Urinary bladder (tissue), 4 donors: ENCODE measurements around the gene B4GALT5. TPM values are rescaled to one million over a fixed set of nuclear protein-coding genes. Genes with fewer than 3 reads are reported as not detected.
"Not testable (repeated sequence)": the region's sequence is repeated elsewhere in the genome, so short reads cannot be mapped to it uniquely, and the experiment has no call there.

ENCODE experiments used
- DNase-seq: peaks from one replicate; pipeline ENCODE4 v3.0.0-alpha.2; 2015; ENCODE audit errors: extremely low spot score
- H3K27ac ChIP-seq: one replicate; pipeline ENCODE4 v1.5.1; 2013; ENCODE audit warnings: low read depth, mild to moderate bottlenecking, moderate library complexity
- H3K36me3 ChIP-seq: one replicate; pipeline ENCODE4 v1.6.1; 2013; ENCODE audit warnings: mild to moderate bottlenecking, moderate library complexity; ENCODE audit not compliant: insufficient read depth
- H3K4me1 ChIP-seq: one replicate; pipeline ENCODE4 v1.6.1; 2013; ENCODE audit warnings: mild to moderate bottlenecking, moderate library complexity; ENCODE audit not compliant: insufficient read depth
- H3K4me3 ChIP-seq: one replicate; pipeline ENCODE4 v1.5.1; 2013; ENCODE audit warnings: low read depth, low read length
- WGBS: extraction: QIAGEN DNeasy Blood & Tissue Kit; methylation state at CpG from one replicate; pipeline ENCODE4 v1.1.7; 2013; 5-methylcytosine and 5-hydroxymethylcytosine counted together
- polyA plus RNA-seq: library from polyadenylated mRNA; stranded (reverse); fragments of 200-250 nt; gene quantifications from one replicate; pipeline ENCODE4 v1.2.3, GENCODE V29; 2013
- total RNA-seq: library from RNA; depleted of rRNA; stranded (reverse); fragments of >200 nt; gene quantifications from one replicate; pipeline ENCODE4 v1.2.3, GENCODE V29; 2014
- donor health status: healthy with polysubstance abuse.
- donor health status: healthy.

Gene B4GALT5
- total and polyA plus RNA-seq, 2 donors = 19.5 to 46.4 TPM

- Histone ChIP-seq H3K4me1 (no peaks in the 10 kb centered on the region), H3K36me3 (no peaks in the 10 kb centered on the region), H3K27ac (no peak overlapping the region), H3K4me3 (no peak overlapping the region)
- 86% methylated on average over 6 of the region's 6 CpGs for WGBS
- DNase-seq = no peak
Observed at GRCh38 chr20:49624317-49624716, 89.4 kb downstream of the B4GALT5 start.

GRCh38 chr20:49622243-49622642, 91.4 kb downstream of the B4GALT5 start:
- DNase-seq = no peak
- WGBS = 83% methylated on average over 1 of the region's 1 CpG
- no peak overlapping the region for H3K4me3 ChIP-seq
- no peaks in the 10 kb centered on the region for H3K36me3 ChIP-seq
- H3K4me1 ChIP-seq = no peaks in the 10 kb centered on the region
- H3K27ac ChIP-seq = no peak overlapping the region

- H3K4me1 ChIP-seq = no peaks in the 10 kb centered on the region
- H3K4me3 ChIP-seq = no peak overlapping the region
- 86% methylated on average over 12 of the region's 12 CpGs for WGBS
- H3K36me3 ChIP-seq = no peaks in the 10 kb centered on the region
- no peak overlapping the region for H3K27ac ChIP-seq
- no peak for DNase-seq
Observed at GRCh38 chr20:49620364-49621240, 93.1 kb downstream of the B4GALT5 start.

DNA sequence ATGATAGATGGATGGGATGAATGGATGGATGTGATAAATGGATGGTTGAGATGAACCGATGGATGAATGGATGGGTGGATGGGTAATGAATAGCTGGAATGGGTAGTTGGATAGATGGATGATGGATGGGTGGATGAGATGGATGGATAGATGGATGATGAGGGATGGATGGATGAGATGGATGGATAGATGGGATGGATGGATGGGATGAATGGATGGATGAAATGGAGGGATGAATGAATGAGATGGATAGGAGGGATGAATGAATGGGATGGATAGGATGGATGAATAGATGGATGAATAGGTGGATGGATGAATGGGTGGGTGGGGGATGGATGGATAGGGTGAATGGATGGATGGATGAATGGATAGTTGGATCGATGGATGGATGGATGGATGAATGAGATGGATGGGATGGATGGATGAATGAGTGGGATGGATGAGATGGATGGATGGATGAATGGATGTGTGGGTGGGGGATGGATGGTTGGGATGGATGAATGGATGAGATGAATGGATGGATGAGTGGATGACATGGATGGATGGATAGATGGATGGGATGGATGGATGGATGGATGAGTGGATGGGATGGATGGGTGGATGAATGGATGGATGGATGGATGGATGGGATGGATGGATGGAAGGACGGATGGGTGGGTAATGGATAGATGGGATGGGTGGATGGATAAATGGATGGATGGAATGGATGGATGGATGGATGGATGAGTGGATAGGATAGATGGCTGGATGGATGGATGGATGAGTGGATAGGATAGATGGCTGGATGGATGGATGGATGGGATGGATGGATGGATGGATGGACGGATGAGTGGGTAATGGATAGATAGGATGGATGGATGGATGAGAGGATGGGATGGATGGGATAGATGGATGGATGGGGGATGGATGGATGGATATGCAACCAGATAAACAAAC, 94.3 kb downstream of the B4GALT5 start:
- no peak for DNase-seq
- Histone ChIP-seq H3K4me3 (no peak overlapping the region), H3K36me3 (no peaks in the 10 kb centered on the region), H3K4me1 (no peaks in the 10 kb centered on the region), H3K27ac (no peak overlapping the region)
- WGBS = 99% methylated on average over 4 of the region's 4 CpGs

DNA sequence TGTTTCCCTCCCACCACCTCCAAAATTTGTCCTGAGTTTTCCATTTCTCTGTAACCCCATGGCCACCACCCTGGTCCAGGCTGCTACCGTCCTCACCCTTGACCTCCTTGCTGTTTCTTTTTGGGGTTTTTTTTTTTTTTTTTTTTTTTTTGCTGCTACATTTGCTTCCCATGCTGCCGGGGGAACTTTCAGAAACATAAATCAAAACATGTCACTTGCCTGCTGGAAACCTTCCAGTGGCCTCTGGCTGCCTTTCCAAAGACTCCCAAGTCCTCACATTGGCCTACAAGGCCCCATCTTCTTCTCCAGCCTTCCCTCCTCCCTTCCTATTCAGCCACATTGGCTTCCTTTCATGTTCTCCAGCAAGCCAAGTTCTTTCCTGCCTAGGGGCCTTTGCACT, 95.4 kb downstream of the B4GALT5 start:
- no peaks in the 10 kb centered on the region for H3K4me1 ChIP-seq
- 39% methylated on average over 2 of the region's 2 CpGs for WGBS
- H3K36me3 ChIP-seq = no peaks in the 10 kb centered on the region
- DNase-seq = no peak
- H3K27ac ChIP-seq = no peak overlapping the region
- H3K4me3 ChIP-seq = no peak overlapping the region

DNA sequence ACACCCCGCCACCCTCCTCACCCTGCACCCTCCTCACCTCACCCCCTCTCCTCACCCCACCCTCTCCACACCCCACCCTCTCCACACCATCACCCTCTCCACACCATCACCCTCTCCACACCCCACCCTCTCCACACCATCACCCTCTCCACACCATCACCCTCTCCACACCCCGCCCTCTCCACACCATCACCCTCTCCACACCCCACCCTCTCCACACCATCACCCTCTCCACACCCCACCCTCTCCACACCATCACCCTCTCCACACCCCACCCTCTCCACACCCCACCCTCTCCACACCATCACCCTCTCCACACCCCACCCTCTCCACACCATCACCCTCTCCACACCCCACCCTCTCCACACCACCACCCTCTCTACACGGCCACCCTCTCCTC, 96.3 kb downstream of the B4GALT5 start:
- H3K27ac ChIP-seq, H3K4me1 ChIP-seq, DNase-seq, H3K4me3 ChIP-seq, H3K36me3 ChIP-seq: not testable (repeated sequence)
- 58% methylated on average over 3 of the region's 3 CpGs for WGBS

GRCh38 chr20:49616154-49617007, 97.3 kb downstream of the B4GALT5 start:
- DNase-seq = no peak
- 89% methylated on average over 11 of the region's 11 CpGs for WGBS
- Histone ChIP-seq H3K36me3 (no peaks in the 10 kb centered on the region), H3K4me3 (no peak overlapping the region), H3K27ac (no peak overlapping the region), H3K4me1 (no peaks in the 10 kb centered on the region)

GRCh38 chr20:49615401-49616153, 98.1 kb downstream of the B4GALT5 start:
- Histone ChIP-seq H3K4me1 (no peaks in the 10 kb centered on the region), H3K36me3 (no peaks in the 10 kb centered on the region), H3K4me3 (no peak overlapping the region), H3K27ac (no peak overlapping the region)
- DNase-seq = no peak
- 76% methylated on average over 15 of the region's 15 CpGs for WGBS

- 92% methylated on average over 8 of the region's 8 CpGs for WGBS
- not testable (repeated sequence) for H3K36me3 ChIP-seq, H3K4me1 ChIP-seq, DNase-seq, H3K27ac ChIP-seq, H3K4me3 ChIP-seq
Observed at GRCh38 chr20:49615051-49615400, 98.7 kb downstream of the B4GALT5 start.

DNA sequence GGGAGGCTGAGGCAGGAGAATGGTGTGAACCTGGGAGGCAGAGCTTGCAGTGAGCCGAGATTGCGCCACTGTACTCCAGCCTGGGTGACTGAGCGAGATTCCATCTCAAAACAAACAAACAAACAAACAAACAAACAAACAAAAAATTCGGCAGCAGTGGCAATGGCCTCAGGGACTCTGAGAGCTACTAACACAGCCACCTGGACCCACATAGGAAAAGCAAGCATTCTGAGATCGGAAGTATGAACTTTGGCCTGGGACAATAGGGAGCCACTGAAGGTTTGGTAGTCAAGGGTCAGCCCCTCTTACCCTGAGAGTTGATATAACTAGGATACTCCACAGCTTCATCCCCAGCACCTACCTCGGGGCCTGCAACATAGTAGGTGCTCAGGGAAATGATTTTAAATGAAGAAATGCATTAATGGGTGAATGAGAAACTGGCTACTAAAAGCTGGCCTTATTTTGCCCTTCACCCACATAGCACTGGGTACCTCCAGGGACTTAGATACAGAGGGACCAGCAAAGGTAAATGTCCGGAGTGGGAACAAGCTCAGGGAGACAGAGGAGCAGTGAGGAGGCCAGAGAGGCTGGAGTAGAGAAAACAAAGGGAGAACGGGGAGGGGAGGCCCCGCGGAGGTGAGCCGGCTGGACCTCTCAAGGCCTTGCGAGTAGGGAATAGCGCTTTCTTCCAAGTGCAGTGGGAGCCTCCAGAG, 99.2 kb downstream of the B4GALT5 start:
- Histone ChIP-seq H3K4me1 (no peaks in the 10 kb centered on the region), H3K36me3 (no peaks in the 10 kb centered on the region), H3K4me3 (no peak overlapping the region), H3K27ac (no peak overlapping the region)
- 83% methylated on average over 13 of the region's 13 CpGs for WGBS
- no peak for DNase-seq

- 86% methylated on average over 6 of the region's 6 CpGs for WGBS
- no peak for DNase-seq
Observed at GRCh38 chr20:49612127-49612738, 101.4 kb downstream of the B4GALT5 start.

GRCh38 chr20:49611539-49612126, 102.0 kb downstream of the B4GALT5 start:
- 75% methylated on average over 6 of the region's 6 CpGs for WGBS
- not testable (repeated sequence) for H3K36me3 ChIP-seq, H3K4me3 ChIP-seq, H3K4me1 ChIP-seq, DNase-seq, H3K27ac ChIP-seq

More at GRCh38 chr20:49612127-49612738, 101.4 kb downstream of the B4GALT5 start:
- Histone ChIP-seq H3K4me1 (no peaks in the 10 kb centered on the region), H3K4me3 (no peak overlapping the region), H3K27ac (no peak overlapping the region), H3K36me3 (no peaks in the 10 kb centered on the region)
